K562 (cell line): ENCODE measurements around the gene APOL3. TPM values are rescaled to one million over a fixed set of nuclear protein-coding genes. Genes with fewer than 3 reads are reported as not detected.

Experiments
- ARID3A ChIP-seq: IDR thresholded peaks from 2 replicates; pipeline ENCODE4 v1.6.1; 2012; ENCODE audit warnings: low read depth, low read length, improper control_type of control experiment, borderline replicate concordance
- DEAF1 ChIP-seq: fragments of 450-650 bp; formaldehyde crosslinking; IDR thresholded peaks from 2 replicates; pipeline ENCODE4 v1.4.0; 2020; ENCODE audit warnings: mild to moderate bottlenecking, moderate library complexity
- FOXP4 ChIP-seq: sonication (generic); formaldehyde crosslinking; IDR thresholded peaks from 2 replicates; pipeline ENCODE4 v1.8.0; 2022; ENCODE audit warnings: mild to moderate bottlenecking, missing genetic modification reagents, borderline replicate concordance
- KLF1 ChIP-seq: fragments of 450-650 bp; IDR thresholded peaks from 2 replicates; pipeline ENCODE4 v1.6.1; 2016; ENCODE audit warnings: missing genetic modification characterization, missing compliant biosample characterization
- POLR2B ChIP-seq: fragments of 450-650 bp; IDR thresholded peaks from 2 replicates; pipeline ENCODE4 v1.6.1; 2018; ENCODE audit warnings: low read depth; ENCODE audit not compliant: partially characterized antibody
- PRMT5 ChIP-seq: sonication (generic); formaldehyde crosslinking; IDR thresholded peaks from 2 replicates; pipeline ENCODE4 v1.5.0; 2020; ENCODE audit warnings: missing genetic modification reagents
- REST ChIP-seq, 2 experiments: fragments of 450-650 bp; formaldehyde crosslinking in 1 of 2; IDR thresholded peaks; 2 replicates each; pipeline versions ENCODE4 v1.4.0 to v1.6.1; 2014 to 2020; ENCODE audit warnings: mild to moderate bottlenecking in 2 of 2, borderline replicate concordance in 1 of 2, low read depth in 1 of 2
- TRIM25 ChIP-seq: fragments of 450-650 bp; IDR thresholded peaks from 2 replicates; pipeline ENCODE4 v1.7.0; 2016; ENCODE audit warnings: borderline replicate concordance
- ZNF23 ChIP-seq: fragments of 250-450 bp; sonication (Bioruptor Pico); IDR thresholded peaks from 2 replicates; pipeline ENCODE4 v1.4.0; 2020; ENCODE audit warnings: mild to moderate bottlenecking
- polyA plus RNA-seq, 8 experiments: library from polyadenylated mRNA; depleted of rRNA in 4 of 8; stranded (reverse) in 5 of 8; unstranded in 3 of 8; fragments of >200 nt; fragmentation: Nextera tagmentation in 2 of 8; fragmentation: Illumina TruSeq in 1 of 8; extraction: Ambion mirVana in 2 of 8; extraction: Trizol in 1 of 8; gene quantifications; 2 replicates each; pipeline versions ENCODE4 v1.2.1 to v1.2.3, GENCODE V29; 2011 to 2014; ENCODE audit warnings: inconsistent platforms in 1 of 8, missing spikeins in 1 of 8
- total RNA-seq, 7 experiments: library from RNA; depleted of rRNA in 6 of 7; stranded (reverse); fragments of >200 nt in 6 of 7; fragmentation: Illumina TruSeq in 2 of 7; extraction: Trizol in 2 of 7; gene quantifications; 2 replicates each; pipeline versions ENCODE4 v1.2.1 to v1.2.3, GENCODE V29; 2011 to 2021; ENCODE audit warnings: low replicate concordance in 1 of 7

Gene APOL3
- total and polyA plus RNA-seq, 9 of the 15 experiments (the other 6 are each of a cell fraction or from before 2014, with no cell fraction given) = 0.25 to 1.1 (median 0.56) TPM; not detected in 1

- TF ChIP-seq REST (IDR thresholded peaks at IDR 0.05; ENCODE audit: borderline replicate concordance) (peak; percentile 94), REST (CRISPR knock-in tag; IDR thresholded peaks at IDR 0.05; ENCODE audit: low read depth) (no peak), DEAF1 (CRISPR knock-in tag) (peak; percentile 92), PRMT5 (CRISPR knock-in tag) (no peak), POLR2B (no peak), FOXP4 (CRISPR knock-in tag) (no peak), KLF1 (no peak), ZNF23 (CRISPR knock-in tag) (no peak), ARID3A (no peak), TRIM25 (no peak)
These were observed 36.6 kb downstream of the APOL3 start (continued) for GRCh38 chr22:36123673-36124630.
